Measurements from ENCODE around the gene EEF1A2. TPM values are rescaled to one million over a fixed set of nuclear protein-coding genes. Genes with fewer than 3 reads are reported as not detected.

EEF1A2 gene
- total and polyA plus RNA-seq, 2 donors (not counting 3 experiments of a cell fraction or from before 2014, with no cell fraction given), result 2.7 to 3.4 TPM

GRCh38 chr20:63527184-63527583, 28.3 kb upstream of the EEF1A2 start:
- FAIRE-seq (peak; percentile 26), DNase-seq (ENCODE audit: low read depth, low spot score) (no peak)
- Histone ChIP-seq H3K36me3 (ENCODE audit: control insufficient read depth in 2 of 2, extremely low read depth in 1 of 2, insufficient read depth in 2 of 2, low read length in 2 of 2) (peaks cover 0 to 2% of the 10 kb centered on the region in 2 experiments), H3K4me1 (ENCODE audit: control insufficient read depth, extremely low read depth, insufficient read depth, low read length) (peaks cover 4% of the 10 kb centered on the region), H3K27ac (ENCODE audit: insufficient read depth, low read depth, low read length) (no peak overlapping the region), H3K9me3 (replicated peaks; ENCODE audit: control insufficient read depth, insufficient read depth, low read length) (no peaks in the 10 kb centered on the region), H2AFZ (ENCODE audit: low read depth, low read length) (no peak overlapping the region), H3K9me1 (replicated peaks; ENCODE audit: control insufficient read depth, extremely low read depth, insufficient read depth, low read length) (no peaks in the 10 kb centered on the region), H3K27me3 (ENCODE audit: control insufficient read depth in 2 of 2, insufficient read depth in 2 of 2, low read length in 2 of 2) (no peaks in the 10 kb centered on the region), H3K4me2 (ENCODE audit: insufficient read depth, low read length) (no peak overlapping the region), H3K9ac (replicated peaks; ENCODE audit: extremely low read depth, insufficient read depth, low read length) (no peak overlapping the region), H3K79me2 (ENCODE audit: control insufficient read depth, insufficient read depth, low read length) (peaks cover 5% of the 10 kb centered on the region), H4K20me1 (replicated peaks; ENCODE audit: control insufficient read depth, extremely low read depth, insufficient read depth, low read length) (no peaks in the 10 kb centered on the region), H3K4me3 (replicated peaks in 1 of 3; ENCODE audit: insufficient read depth in 1 of 3, low read depth in 1 of 3, low read length in 3 of 3) (no peak overlapping the region)
- CTCF ChIA-PET, result interaction anchor here (1.0 to 3.2 kb wide), 2 partner anchors 11 to 31 kb away, joined by 3 to 12 read pairs; partner anchors contain the start of gene PTK6
- intact Hi-C loops (cut with micrococcal nuclease) (no loop called here), dilution Hi-C loops (cut with MboI; ENCODE audit: extremely low pct_ligation_motif_present, low sequenced_read_pairs) (no loop called here)
- BruUV-seq (replicated peaks), result no TSS peak
- TF ChIP-seq JUN (IDR thresholded peaks at IDR 0.05; ENCODE audit: borderline replicate concordance, insufficient read depth, insufficient read length, low read depth) (no peak), CTCF (IDR thresholded peaks at IDR 0.05; ENCODE audit: extremely low read depth in 1 of 2, insufficient read depth in 1 of 2, low read depth in 1 of 2, low read length in 2 of 2) (no peak), MYC (IDR thresholded peaks at IDR 0.05; ENCODE audit: low read depth, low read length) (no peak), EZH2 (IDR thresholded peaks at IDR 0.05; ENCODE audit: borderline replicate concordance, low read depth, low read length, severe bottlenecking) (no peak), FOS (IDR thresholded peaks at IDR 0.05; ENCODE audit: borderline replicate concordance, insufficient read depth, low read length) (no peak), POLR2AphosphoS5 (IDR thresholded peaks at IDR 0.05; ENCODE audit: insufficient read depth, low read depth, low read length) (no peak), GATA2 (IDR thresholded peaks at IDR 0.05; ENCODE audit: insufficient read depth, insufficient read length, low read depth, low read length) (no peak), MAX (IDR thresholded peaks at IDR 0.05; ENCODE audit: insufficient read depth, insufficient read length) (no peak), POLR2A (IDR thresholded peaks at IDR 0.05; ENCODE audit: low read depth, low read length) (no peak)
- POLR2A ChIA-PET, result interaction anchor here (0.6 kb wide), 1 partner anchor 348 kb away, joined by 4 read pairs; no protein-coding TSS in a partner anchor

Measured in endothelial cell of umbilical vein (primary cell).